BE2C (cell line): ENCODE data around the gene BLNK.

ENCODE experiments used
- DNase-seq: peaks from one replicate; pipeline ENCODE4 v3.0.0-alpha.2; 2020
- H3K27me3 ChIP-seq: fragments of 250-450 bp; sonication (Bioruptor Pico); 2 replicates; pipeline ENCODE4 v1.5.1; 2020; ENCODE audit warnings: mild to moderate bottlenecking
- H3K36me3 ChIP-seq: fragments of 250-450 bp; sonication (Bioruptor Pico); 2 replicates; pipeline ENCODE4 v1.5.1; 2020; ENCODE audit warnings: mild to moderate bottlenecking
- H3K4me1 ChIP-seq: fragments of 250-450 bp; sonication (Bioruptor Pico); 2 replicates; pipeline ENCODE4 v1.5.1; 2020
- H3K4me3 ChIP-seq: 2 replicates; pipeline ENCODE4 v1.5.1; 2011; ENCODE audit warnings: low read depth, low read length
- H3K9me3 ChIP-seq: fragments of 250-450 bp; sonication (Bioruptor Pico); 2 replicates; pipeline ENCODE4 v1.5.1; 2020
- TF ChIP-seq, protein P1 (sequence below): IDR thresholded peaks from 2 replicates; pipeline ENCODE4 v1.5.1; 2012; ENCODE audit warnings: mild to moderate bottlenecking, low read depth, low read length

The BLNK gene

DNA sequence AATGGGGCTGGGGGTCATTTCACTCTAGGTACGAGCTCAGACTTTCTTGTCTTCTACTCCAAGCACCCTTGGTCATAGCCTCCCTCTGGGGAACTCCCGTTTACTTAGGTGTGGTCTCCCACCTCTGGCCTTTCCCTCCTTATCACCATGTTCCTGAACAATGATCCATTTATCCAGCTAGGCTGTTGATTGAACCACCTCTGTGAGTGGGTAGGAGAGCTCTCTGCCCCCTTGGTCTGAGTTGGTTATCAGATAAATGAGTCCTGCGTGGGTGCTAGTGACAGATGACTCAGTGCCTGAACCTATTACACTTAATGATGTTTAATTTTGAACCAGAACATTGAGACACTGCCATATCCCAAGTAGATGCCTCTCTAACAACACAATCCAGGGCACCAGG, 9.4 kb downstream of the BLNK start:
- no peak overlapping the region for H3K4me3 ChIP-seq
- TF ChIP-seq, protein P1, sequence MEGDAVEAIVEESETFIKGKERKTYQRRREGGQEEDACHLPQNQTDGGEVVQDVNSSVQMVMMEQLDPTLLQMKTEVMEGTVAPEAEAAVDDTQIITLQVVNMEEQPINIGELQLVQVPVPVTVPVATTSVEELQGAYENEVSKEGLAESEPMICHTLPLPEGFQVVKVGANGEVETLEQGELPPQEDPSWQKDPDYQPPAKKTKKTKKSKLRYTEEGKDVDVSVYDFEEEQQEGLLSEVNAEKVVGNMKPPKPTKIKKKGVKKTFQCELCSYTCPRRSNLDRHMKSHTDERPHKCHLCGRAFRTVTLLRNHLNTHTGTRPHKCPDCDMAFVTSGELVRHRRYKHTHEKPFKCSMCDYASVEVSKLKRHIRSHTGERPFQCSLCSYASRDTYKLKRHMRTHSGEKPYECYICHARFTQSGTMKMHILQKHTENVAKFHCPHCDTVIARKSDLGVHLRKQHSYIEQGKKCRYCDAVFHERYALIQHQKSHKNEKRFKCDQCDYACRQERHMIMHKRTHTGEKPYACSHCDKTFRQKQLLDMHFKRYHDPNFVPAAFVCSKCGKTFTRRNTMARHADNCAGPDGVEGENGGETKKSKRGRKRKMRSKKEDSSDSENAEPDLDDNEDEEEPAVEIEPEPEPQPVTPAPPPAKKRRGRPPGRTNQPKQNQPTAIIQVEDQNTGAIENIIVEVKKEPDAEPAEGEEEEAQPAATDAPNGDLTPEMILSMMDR = no peak
- no peaks in the 10 kb centered on the region; the same call in 1 of the 2 replicates for H3K27me3 ChIP-seq
- H3K4me1 ChIP-seq = no peaks in the 10 kb centered on the region
- H3K9me3 ChIP-seq = no peaks in the 10 kb centered on the region
- DNase-seq = no peak
- no peaks in the 10 kb centered on the region for H3K36me3 ChIP-seq

DNA sequence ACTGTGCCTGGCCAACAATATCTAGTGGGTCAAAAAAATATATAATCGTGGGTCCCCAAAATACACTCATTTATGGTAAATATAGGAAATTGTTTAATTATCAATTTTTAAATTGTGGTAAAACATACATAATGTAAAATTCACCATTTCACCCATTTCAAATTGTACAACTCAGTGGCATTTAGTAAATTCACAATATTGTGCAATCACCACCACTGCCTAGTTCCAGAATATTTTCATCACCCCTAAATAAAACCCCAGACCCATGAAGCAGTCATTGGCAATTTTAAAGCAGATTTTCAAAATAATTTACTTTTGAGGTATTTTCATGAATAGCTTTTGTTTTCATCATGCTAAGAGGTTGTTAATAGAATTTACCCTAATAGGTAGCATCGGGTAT, 10.2 kb downstream of the BLNK start:
- TF ChIP-seq, protein P1 = no peak
- DNase-seq = no peak
- Histone ChIP-seq H3K9me3 (no peaks in the 10 kb centered on the region), H3K27me3 (no peaks in the 10 kb centered on the region; the same call in 1 of the 2 replicates), H3K4me3 (no peak overlapping the region), H3K36me3 (no peaks in the 10 kb centered on the region), H3K4me1 (no peaks in the 10 kb centered on the region)

- H3K4me1 ChIP-seq = no peaks in the 10 kb centered on the region
- TF ChIP-seq, protein P1 = no peak
Measured at GRCh38 chr10:96260014-96260413, 11.4 kb downstream of the BLNK start.

GRCh38 chr10:96259150-96259549, 12.2 kb downstream of the BLNK start:
- TF ChIP-seq, protein P1 = no peak
- no peak for DNase-seq
- H3K27me3 ChIP-seq = no peaks in the 10 kb centered on the region; the same call in 1 of the 2 replicates
- no peaks in the 10 kb centered on the region for H3K9me3 ChIP-seq
- H3K4me3 ChIP-seq = no peak overlapping the region
- no peaks in the 10 kb centered on the region for H3K36me3 ChIP-seq
- no peaks in the 10 kb centered on the region for H3K4me1 ChIP-seq

More at GRCh38 chr10:96260014-96260413, 11.4 kb downstream of the BLNK start:
- no peaks in the 10 kb centered on the region for H3K36me3 ChIP-seq
- H3K9me3 ChIP-seq = no peaks in the 10 kb centered on the region
- H3K27me3 ChIP-seq = no peaks in the 10 kb centered on the region; the same call in 1 of the 2 replicates
- no peak overlapping the region for H3K4me3 ChIP-seq
- DNase-seq = no peak

DNA sequence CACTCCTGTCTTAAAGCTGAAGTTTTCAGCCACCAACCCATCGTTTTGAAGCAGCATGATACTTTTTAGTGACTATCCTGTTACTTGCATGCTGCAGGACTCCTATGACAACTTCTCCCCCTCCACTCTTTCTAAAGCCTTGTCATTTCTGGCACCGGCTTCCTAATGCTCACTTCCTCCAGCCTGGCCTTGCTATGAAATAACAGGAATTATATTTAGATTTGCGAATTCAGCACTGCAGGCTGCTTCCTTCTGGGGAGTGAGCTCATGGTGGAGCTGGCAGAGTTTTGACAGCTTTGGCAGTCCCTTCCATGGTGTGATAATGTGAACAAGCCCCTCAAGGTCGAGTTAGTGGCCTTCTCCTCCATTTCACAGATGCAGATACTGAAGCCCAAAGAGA, 13.4 kb downstream of the BLNK start:
- no peaks in the 10 kb centered on the region; the same call in 1 of the 2 replicates for H3K27me3 ChIP-seq
- no peaks in the 10 kb centered on the region for H3K4me1 ChIP-seq
- H3K9me3 ChIP-seq = no peaks in the 10 kb centered on the region
- DNase-seq = no peak
- TF ChIP-seq, protein P1 = no peak
- no peaks in the 10 kb centered on the region for H3K36me3 ChIP-seq
- H3K4me3 ChIP-seq = no peak overlapping the region

DNA sequence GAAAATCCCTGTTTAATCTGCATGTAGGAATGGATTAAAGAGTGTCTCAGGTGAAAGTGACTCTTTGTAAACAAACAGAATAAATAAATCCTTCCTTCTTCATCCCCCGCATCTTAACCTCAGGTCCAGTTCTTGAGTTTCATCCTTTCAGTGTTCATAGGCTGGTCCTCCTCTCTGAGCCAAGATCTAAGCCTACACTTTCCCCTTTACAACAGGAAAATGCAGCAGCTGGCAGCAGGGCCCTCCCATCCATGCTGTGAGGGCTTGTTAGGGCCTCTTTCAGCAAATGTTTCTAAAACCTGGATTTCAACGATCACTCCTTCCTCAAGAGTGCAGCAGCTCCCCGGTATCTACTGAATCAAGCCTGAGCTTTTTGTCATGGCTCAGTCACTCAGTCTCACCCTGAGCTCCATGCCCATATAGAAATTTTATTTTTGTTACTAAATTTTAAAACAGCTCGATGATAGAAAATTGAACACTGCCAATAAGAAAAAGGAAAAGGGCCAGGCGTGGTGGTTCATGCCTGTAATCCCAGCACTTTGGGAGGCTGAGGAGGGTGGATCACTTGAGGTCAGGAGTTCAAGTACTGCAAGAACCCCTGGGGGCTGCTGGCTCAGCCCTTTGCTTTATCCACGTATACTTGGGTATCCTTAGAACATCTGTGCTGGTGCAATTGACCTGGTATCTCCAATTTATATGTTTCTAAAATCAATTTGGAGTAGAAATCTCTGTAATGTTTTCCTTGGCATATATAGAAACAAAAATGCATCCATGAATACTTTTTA, 15.6 kb downstream of the BLNK start:
- Histone ChIP-seq H3K27me3 (no peaks in the 10 kb centered on the region; the same call in 1 of the 2 replicates), H3K9me3 (no peaks in the 10 kb centered on the region), H3K36me3 (no peaks in the 10 kb centered on the region), H3K4me1 (no peaks in the 10 kb centered on the region), H3K4me3 (no peak overlapping the region)
- TF ChIP-seq, protein P1 = no peak
- DNase-seq = no peak
